ENCODE results near the gene YEATS4.

The YEATS4 gene

GRCh38 chr12:69438539-69438938 is 79.0 kb downstream of the YEATS4 start:
- DNase-seq: no peak

DNA sequence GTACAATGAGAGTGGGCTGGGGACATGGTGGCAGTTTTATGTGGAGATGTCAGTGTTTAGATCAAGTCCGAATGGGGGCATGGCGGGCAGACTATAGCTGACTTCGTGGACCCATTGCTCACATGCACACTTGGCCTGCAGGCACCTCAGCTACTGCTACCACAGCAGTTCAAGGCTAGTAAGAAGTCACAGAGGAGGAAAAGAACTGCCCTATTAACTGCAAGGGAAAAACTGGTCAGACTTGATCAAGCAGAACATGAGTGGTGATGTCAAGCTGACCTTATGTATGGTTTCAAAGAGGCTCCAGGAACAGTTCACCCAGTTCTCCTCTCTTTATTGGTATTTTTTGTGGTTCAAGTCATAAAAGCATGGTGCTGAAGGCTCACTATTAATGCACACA is 80.5 kb downstream of the YEATS4 start:
- no peak for DNase-seq

Measured in NCI-H82 (cell line).